ENCODE measurements around the gene GID8. TPM values are rescaled to one million over a fixed set of nuclear protein-coding genes. Genes with fewer than 3 reads are reported as not detected.

Gene GID8
- polyA plus RNA-seq, 2 of the 4 experiments (the other 2 are of a cell fraction) = 19.2 to 24.5 TPM

GRCh38 chr20:62955519-62956386, 17.8 kb downstream of the GID8 start:
- DNase-seq (ENCODE audit: low read depth in 1 of 2, low spot score in 1 of 2) = no peak
- WGBS (ENCODE audit: missing lambda C conversion rate) = 45% methylated on average over 18 of the region's 23 CpGs
- POLR2A ChIA-PET = no interaction called here
- Histone ChIP-seq H3K4me3 (no peak overlapping the region), H3K27ac (no peak overlapping the region), H3K4me1 (peaks cover 9% of the 10 kb centered on the region; the same call in 2 of the 3 replicates), H3K4me2 (peak overlapping the region; percentile 25), H3K9me3 (no peaks in the 10 kb centered on the region)
- TF ChIP-seq ZSCAN20 (CRISPR knock-in tag; IDR thresholded peaks at IDR 0.05) (no peak), HDAC2 (IDR thresholded peaks at IDR 0.05) (no peak), BCL3 (IDR thresholded peaks at IDR 0.05) (no peak), FOXS1 (CRISPR knock-in tag; IDR thresholded peaks at IDR 0.05) (no peak), HMGXB4 (CRISPR knock-in tag; IDR thresholded peaks at IDR 0.05; ENCODE audit: borderline replicate concordance) (no peak), PBX3 (IDR thresholded peaks at IDR 0.05) (no peak), CEBPB (IDR thresholded peaks at IDR 0.05) (no peak), ESRRA (IDR thresholded peaks at IDR 0.05; ENCODE audit: borderline replicate concordance, low read length) (no peak), NR3C1 (IDR thresholded peaks at IDR 0.05) (no peak)
- CTCF ChIA-PET = interaction anchor here (0.7 to 5.5 kb wide), 4 partner anchors 14 to 83 kb away, joined by 3 to 19 read pairs (median 4); no protein-coding TSS in a partner anchor
- no peak for FAIRE-seq
- peak in 1 of 2 experiments; percentile 48; a peak in 3 of 6 replicates for ATAC-seq

DNA sequence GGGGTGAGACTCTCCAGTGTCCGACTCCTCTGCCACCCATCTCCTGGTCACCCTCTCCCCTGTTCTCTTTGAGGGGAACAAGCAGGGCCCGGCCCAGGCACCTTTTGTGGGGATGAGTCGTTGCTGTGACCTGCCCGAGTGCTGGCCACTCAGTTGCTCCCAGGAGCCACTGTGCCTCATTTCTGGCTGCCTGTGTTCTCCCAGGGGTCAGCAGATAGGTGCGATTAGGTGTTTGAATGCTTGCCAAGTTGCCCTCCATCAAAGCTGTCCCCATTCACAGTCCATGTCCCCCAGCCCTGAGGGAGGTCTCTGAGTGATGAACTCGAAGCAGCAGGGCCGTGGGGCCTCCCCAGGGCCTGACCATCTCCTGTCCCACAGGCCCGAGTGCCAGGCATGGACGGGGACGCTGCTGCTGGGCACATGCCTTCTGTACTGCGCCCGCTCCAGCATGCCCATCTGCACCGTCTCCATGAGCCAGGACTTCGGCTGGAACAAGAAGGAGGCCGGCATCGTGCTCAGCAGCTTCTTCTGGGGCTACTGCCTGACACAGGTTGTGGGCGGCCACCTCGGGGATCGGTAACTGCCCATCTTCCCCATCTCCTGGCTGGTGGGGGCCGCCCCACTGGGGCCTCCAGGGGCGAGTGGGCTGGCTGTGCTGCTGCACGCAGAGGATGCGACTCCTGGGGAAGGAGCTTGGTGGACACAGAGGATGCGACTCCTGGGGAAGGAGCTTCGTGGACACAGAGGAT, 18.6 kb downstream of the GID8 start:
- TF ChIP-seq HMGXB4 (CRISPR knock-in tag; IDR thresholded peaks at IDR 0.05; ENCODE audit: borderline replicate concordance) = no peak
- TF ChIP-seq RAD21 (conservative IDR thresholded peaks at IDR 0.05 in 1 of 2, IDR thresholded peaks at IDR 0.05 in 1 of 2) = no peak
- no peak for TF ChIP-seq TFCP2L1 (CRISPR knock-in tag; IDR thresholded peaks at IDR 0.05)
- TF ChIP-seq POLR2AphosphoS2 (conservative IDR thresholded peaks at IDR 0.05; ENCODE audit: low read length) = no peak
- no peak for TF ChIP-seq POLR2A (IDR thresholded peaks at IDR 0.05; ENCODE audit: low read length)
- TF ChIP-seq SMC3 (IDR thresholded peaks at IDR 0.05) = no peak
- TF ChIP-seq PHF8 (IDR thresholded peaks at IDR 0.05; ENCODE audit: borderline replicate concordance, low read depth) = no peak
- no peak for TF ChIP-seq BHLHE40 (IDR thresholded peaks at IDR 0.05; ENCODE audit: low read depth, low read length)
- TF ChIP-seq KDM5A (IDR thresholded peaks at IDR 0.05) = no peak
- no peak for TF ChIP-seq ATOH8 (CRISPR knock-in tag; IDR thresholded peaks at IDR 0.05; ENCODE audit: low read depth)
- no peak for TF ChIP-seq RNF2 (IDR thresholded peaks at IDR 0.05; ENCODE audit: borderline replicate concordance, low read depth)
- TF ChIP-seq CEBPB (IDR thresholded peaks at IDR 0.05) = no peak
- no peak for TF ChIP-seq HOXB13 (CRISPR knock-in tag; IDR thresholded peaks at IDR 0.05; ENCODE audit: low read depth)
- no peak for TF ChIP-seq TP53 (CRISPR knock-in tag; IDR thresholded peaks at IDR 0.05)
- no peak for TF ChIP-seq JUNB (IDR thresholded peaks at IDR 0.05)
- no peak for TF ChIP-seq ZSCAN20 (CRISPR knock-in tag; IDR thresholded peaks at IDR 0.05)
- TF ChIP-seq ZNF302 (CRISPR knock-in tag; IDR thresholded peaks at IDR 0.05) = no peak
- no peak for TF ChIP-seq GATA3 (IDR thresholded peaks at IDR 0.05; ENCODE audit: borderline replicate concordance)
- no peak for TF ChIP-seq MAZ (IDR thresholded peaks at IDR 0.05; ENCODE audit: borderline replicate concordance, low read depth, low read length)
- TF ChIP-seq EP300 (IDR thresholded peaks at IDR 0.05) = no peak
- no peaks in the 10 kb centered on the region for H3K9me3 ChIP-seq
- 79% methylated on average over 23 of the region's 25 CpGs for WGBS (ENCODE audit: missing lambda C conversion rate)
- no peak for FAIRE-seq
- no peak; a peak in 1 of 6 replicates for ATAC-seq
- ChIA-PET CTCF (interaction anchor here (1.1 to 5.5 kb wide), 2 partner anchors 49 to 52 kb away, joined by 4 to 19 read pairs; no protein-coding TSS in a partner anchor), POLR2A (no interaction called here)
- no peak overlapping the region for H3K27ac ChIP-seq
- H3K4me2 ChIP-seq = no peak overlapping the region
- H3K4me1 ChIP-seq = peaks cover 9% of the 10 kb centered on the region; the same call in 2 of the 3 replicates
- H3K4me3 ChIP-seq = no peak overlapping the region
- DNase-seq (ENCODE audit: low read depth in 1 of 2, low spot score in 1 of 2) = no peak

Measured in A549 (cell line).